GM12873 (cell line): ENCODE results near the gene CCDC148.

Experiments used
- TF ChIP-seq, protein P1 (sequence below): IDR thresholded peaks from 2 replicates; pipeline ENCODE4 v1.5.1; 2012; ENCODE audit warnings: low read depth, mild to moderate bottlenecking, moderate library complexity, low read length, control low read depth; ENCODE audit not compliant: insufficient read depth; ENCODE audit errors: missing control alignments

The CCDC148 gene

DNA sequence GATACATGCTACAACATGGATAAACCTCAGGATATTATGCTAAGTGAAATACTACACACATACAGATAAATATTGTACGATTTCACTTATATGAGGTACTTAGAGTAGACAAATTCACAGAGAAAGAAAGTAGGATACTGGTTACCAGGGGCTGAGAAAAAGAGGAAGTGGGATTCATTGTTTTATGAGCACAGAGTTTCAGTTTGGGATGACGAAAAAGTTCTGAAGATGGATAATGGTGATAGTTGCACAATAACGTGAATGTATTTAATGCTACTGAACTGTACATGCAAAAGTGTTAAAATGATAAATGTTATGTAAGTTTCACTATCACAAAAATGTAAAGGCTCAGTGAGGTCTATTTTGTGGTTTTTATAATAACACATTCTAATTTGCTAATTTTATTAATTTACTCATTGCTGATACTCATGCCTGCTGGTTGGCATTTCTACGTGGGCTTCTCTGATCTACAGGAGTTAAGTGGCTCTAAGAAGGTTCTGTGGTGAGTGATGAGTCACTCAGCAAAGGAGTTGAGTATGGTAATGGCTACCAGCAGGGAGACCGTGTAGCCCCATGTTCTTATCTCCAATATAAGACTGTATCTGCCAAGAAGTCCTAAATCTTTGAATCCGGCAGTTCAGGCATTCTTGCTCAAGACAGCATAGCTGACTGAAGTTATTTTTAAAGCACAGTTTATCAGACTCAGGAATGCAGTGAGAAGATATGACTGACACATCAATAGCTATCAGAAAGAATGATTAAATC lies 313.8 kb downstream of the CCDC148 start:
- TF ChIP-seq, protein P1, sequence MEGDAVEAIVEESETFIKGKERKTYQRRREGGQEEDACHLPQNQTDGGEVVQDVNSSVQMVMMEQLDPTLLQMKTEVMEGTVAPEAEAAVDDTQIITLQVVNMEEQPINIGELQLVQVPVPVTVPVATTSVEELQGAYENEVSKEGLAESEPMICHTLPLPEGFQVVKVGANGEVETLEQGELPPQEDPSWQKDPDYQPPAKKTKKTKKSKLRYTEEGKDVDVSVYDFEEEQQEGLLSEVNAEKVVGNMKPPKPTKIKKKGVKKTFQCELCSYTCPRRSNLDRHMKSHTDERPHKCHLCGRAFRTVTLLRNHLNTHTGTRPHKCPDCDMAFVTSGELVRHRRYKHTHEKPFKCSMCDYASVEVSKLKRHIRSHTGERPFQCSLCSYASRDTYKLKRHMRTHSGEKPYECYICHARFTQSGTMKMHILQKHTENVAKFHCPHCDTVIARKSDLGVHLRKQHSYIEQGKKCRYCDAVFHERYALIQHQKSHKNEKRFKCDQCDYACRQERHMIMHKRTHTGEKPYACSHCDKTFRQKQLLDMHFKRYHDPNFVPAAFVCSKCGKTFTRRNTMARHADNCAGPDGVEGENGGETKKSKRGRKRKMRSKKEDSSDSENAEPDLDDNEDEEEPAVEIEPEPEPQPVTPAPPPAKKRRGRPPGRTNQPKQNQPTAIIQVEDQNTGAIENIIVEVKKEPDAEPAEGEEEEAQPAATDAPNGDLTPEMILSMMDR = no peak

DNA sequence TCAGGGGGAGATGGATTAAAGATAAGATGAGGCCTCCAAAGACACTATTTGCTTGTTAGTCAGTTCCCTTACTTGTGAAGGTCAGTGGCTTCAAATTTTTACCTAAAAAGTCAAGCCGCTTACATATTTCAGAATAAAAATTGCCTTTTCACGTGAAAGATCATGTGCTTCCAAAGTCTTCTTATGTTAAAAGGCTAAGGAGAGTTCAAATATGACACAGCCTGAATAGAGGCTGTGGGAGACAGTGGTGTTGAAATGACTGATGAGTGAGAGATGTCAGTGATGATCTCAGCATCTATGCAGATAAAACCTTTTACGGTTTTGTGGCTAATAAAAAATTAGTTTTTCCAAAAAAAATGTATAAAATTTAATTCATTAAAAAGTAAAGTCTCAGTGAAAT lies 314.4 kb downstream of the CCDC148 start:
- TF ChIP-seq, protein P1 = no peak

DNA sequence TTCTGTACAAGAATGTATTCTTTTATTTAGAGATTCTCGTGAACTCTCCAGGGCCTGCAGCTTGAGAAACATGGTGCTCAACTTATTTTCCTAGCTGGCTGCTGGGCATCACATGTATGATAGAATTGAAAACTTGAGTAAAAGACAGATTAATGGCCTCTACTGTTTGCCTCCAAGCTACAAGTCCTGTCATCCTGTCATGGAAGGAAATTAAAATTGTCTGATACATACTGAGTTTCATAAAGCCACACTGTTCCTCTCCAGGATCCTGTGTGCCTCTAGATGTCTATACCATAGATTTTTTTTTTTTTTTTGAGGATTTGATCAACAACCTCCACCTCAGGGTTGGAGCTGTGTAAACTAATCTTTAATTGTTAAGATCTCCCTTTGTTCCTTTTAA lies 316.4 kb downstream of the CCDC148 start:
- TF ChIP-seq, protein P1 = no peak

DNA sequence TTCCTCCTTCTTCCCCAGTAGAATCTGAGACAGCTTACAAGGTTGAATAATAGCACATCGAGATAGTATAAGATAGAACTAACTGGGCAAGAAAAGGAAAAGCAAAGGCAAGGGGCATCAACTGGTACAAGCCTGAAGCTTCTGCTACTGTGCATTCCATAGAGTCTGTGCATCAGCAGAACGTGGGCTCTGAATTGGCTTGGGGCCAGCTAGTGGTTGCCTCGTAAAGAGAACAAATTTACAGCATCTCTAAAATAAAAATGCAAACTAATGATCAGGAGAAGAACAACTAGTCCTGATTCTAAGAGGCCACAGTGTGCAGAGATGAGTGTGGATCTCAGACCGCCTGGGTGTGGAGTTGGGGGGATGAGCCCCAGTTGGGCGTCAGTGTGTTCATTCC lies 318.3 kb downstream of the CCDC148 start:
- TF ChIP-seq, protein P1 = no peak

DNA sequence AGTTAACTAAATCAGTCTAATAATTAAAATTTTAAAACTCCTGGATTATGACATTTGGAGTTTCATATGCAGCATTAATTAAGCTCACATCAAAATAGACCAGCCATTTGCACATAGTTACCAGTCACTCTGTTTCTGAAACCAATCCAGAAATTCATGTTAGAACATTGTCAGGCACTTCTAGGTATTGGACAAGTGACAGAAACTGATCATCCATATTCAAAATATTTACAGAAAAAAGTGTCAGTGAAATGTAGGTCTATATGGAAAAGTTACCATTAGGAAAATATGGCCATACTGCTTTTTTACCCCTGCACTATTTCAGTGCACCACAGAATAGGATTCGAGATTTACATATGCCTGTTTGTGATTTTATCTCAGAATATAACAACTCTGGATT lies 321.5 kb downstream of the CCDC148 start:
- TF ChIP-seq, protein P1 = no peak

DNA sequence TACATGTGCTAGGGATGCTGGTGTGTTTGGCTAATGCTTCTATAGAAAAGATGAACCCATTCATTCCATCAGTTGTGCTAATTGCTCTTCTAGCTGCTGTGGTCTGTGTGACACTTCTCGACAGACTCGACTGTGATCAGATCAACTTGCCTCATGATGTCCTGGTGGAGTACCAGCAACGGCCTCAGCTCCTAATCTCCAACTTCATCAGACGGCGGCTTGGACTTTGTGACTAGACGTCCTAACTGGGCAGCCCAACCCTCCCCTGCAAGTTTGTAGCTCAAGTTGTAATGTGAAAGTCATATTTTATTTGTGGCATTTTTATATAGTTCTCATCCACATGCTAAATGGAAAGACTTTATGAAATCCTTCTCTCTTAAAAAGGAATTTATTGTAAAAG lies 321.9 kb downstream of the CCDC148 start:
- TF ChIP-seq, protein P1 = no peak

DNA sequence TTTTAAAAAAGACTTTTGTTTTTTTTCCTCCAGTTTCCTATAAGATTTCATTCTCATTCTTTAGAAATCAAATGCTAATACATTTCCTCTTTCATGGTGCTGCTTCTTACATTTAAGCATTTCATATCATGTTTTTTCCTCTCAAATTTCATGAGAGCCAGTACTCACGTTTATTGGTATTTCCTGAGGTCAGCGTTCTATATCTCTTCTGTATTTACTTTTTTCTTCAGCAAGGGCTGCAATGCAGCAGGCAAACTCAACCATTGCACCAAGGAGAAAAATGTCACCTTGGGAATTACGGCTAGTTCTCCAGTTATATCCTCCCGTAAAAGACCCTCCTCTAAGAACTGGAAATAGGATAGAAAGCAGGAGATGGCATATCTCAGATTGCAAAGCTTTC lies 322.5 kb downstream of the CCDC148 start:
- TF ChIP-seq, protein P1 = no peak
